Glomerular visceral epithelial cell (primary cell): ENCODE results near the gene FLACC1.

ENCODE experiments used
- DNase-seq: peaks from one replicate; pipeline ENCODE4 v3.0.0-alpha.2; 2016; ENCODE audit errors: extremely low spot score

Gene FLACC1

DNA sequence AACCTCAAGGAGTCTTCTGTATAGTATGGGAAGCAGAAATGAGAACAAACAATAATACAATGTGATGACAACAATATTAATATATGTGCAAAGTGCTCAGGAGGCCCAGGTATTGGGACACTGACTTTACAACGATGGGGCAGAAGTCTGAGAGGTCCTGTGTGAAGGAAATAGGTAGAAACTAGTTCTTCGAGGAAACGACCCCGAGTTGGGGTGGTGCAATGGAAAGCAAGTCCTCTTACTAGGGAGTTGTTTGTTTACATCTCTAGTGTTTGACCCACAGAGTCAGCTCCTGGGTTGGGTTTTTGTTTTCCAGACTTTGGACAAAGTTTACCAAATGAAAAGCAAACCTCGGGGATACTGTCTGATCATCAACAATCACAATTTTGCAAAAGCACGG lies 80.6 kb downstream of the FLACC1 start:
- no peak for DNase-seq

DNA sequence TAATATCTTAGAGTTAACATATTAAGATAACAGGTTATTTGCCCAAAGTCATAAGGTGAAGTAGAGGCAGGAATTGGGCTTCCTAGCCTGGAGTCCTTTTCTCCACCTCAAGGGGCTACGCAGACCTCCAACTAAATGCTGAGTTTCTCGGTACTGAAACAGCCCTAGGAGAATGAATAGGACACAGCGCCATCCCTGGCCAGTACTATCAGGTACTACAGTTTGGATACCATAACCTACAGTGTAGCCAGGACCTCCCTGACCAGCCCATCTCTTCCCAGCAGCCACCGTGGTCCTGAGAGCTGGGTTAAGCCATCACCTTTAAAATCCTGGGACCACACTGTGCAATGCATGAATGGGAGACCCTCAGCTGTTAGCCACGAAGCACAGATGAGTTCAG lies 81.2 kb downstream of the FLACC1 start:
- no peak for DNase-seq

DNA sequence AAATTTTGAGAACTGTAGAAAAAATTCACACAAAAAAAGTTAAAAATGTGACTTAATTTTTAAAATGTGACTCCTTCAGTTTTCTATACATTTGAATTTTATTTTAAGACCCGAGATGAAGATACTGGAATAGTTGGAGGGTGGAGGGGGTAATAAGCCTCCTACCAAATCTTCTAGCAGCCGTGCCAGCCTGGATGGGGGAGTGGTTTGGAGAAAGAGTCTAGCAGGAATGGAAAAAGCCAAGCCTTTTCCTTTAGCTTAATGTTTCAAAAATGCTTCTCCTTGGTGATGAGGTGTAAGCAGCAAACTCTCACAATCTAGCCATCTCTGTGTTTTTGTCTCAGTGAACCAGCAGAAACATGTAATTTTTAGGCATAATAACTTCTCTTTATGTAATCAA lies 82.1 kb downstream of the FLACC1 start:
- DNase-seq: no peak

DNA sequence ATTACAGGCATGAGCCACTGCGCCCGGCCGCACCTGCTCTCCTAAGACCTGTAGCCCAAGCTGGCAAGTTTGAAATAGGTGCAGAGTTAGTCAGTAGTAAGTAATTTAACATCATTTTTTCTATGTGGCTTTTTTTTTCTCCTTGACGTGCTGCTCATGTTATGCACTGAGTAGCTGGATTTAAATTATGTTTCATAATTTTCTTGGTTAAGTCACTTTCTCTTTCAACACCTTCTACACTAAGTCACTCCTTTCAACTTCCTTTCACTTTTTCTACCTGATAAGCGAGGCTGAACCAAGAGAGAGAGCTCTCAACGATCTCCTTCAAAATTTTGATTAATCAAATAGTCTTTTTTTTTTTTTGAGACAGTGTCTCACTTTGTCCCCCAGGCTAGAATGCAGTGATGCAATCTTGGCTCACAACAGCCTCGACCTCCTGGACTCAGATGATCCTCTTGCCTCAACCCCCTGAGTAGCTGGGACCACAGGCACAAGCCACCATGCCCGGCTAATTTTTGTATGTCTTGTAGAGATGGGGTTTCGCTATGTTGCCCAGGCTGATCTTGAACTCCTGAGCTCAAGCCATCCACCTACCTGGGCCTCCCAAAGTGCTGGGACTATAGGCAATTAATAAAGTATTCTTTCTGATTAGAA lies 83.7 kb downstream of the FLACC1 start:
- no peak for DNase-seq

DNA sequence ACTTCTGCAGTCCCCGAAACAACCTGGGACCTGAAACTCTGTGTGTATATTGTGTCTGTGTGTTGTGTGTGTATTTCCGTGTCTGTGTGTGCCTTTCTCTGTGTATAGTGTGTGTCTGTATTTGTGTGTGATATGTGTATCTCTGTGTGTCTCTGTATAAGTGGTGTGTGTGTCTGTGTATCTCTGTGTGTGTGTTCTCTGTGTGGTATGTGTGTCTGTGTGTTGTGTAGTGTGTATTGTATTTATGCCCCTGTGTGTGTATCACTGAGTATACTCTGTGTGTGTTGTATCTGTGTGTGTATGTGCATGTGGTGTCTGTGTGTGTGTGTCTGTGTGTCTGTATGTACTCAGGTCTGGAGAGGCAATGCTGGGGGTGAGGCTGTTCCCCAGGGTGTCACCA lies 85.2 kb downstream of the FLACC1 start:
- no peak for DNase-seq

DNA sequence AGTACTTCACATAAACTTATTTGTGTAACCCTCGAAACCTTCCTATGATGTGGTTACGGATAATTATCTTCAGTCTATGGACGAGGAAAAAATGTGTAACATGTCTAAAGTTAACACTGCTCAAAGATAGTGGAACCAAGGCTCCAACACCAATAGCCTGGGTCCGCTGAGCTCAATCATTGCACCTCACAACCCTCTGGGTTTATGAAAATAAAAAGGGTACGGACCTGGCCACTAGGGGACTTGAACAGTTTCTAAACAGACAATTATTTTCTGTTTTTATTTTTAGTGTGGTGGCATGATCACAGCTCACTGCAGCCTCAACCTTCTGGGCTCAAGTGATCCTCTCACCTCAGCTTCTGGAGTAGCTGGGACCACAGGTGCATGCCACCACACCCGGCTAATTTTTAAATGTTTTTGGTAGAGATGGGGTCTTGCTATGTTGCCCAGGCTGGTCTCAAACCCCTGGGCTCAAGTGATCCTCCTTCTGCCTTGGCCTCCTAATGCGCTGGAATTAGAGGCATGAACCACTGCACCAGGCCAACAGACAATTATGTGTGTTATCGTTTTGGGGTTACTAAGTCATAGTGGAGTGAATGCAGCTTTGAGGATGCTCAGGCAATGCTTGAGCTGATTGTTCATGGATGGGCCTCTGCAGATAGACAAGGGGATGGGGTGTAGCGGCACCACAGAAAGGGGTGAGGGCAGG lies 86.7 kb downstream of the FLACC1 start:
- DNase-seq: no peak

DNA sequence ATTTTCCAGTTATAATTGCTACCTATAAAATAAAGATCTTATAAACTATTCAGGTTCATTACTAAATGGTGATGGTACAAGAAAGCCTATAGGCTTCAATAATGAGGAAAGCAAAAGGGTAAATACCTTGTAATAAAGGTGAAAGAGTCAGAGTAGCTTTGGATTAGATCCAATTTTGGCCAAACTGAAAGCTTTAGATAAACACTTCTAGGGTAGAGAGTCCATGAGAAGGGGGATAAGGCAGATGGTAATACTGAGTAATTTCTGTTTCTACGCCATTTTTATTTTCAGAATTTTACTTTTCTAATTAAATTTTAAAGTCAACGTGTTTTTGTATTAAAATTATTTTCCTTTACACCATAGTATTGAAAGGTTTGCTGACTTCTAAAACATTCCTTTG lies 87.4 kb downstream of the FLACC1 start:
- no peak for DNase-seq

DNA sequence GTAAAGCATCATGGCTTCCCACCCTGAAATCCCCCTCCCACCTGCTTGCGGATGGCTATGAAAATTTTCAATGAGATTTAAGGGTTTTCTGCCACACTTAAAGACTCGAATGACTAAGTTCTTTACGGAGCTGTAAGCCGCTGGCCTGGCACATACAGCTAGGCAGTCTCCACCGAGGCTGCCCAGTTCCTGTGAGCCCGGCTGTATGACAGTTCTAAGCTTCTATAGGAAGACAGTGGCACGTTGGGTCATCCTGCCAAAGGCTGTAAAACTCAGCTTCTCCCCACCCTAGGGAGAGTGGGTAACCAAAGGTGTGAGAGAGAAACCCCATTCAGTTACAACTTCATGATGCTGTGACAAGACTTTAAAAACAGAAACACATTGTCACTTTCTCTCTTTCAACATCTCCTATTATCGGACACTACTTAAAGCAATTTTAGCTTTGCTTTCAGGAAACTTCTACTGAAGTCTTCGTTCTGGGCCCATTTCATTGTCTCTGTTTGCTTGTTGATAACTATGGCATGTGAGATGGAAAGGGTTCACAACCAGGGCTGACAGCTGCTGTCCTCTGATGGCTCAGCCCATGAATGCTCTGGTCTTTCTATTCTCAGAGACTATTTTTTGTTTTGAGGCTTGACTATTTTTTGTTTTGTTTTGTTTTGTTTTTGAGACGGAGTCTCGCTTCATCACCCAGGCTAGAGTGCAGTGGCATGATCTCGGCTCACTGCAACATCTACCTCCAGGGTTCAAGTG lies 89.7 kb downstream of the FLACC1 start:
- no peak for DNase-seq

DNA sequence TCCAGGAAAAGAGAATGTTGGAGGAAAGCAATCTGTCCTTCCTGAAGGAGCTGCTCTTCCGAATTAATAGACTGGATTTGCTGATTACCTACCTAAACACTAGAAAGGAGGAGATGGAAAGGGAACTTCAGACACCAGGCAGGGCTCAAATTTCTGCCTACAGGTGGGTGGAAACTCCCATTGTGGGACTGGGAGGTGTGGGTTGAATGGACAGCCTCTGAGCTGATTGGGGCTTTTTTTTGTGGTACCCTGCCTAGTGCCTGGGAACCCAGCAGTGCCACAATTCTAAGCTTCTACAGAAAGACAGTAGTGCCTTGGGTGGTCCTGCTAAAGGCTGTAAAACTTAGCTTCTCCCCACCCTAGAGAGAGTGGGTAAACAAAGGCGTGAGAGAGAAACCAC lies 90.5 kb downstream of the FLACC1 start:
- DNase-seq: no peak

DNA sequence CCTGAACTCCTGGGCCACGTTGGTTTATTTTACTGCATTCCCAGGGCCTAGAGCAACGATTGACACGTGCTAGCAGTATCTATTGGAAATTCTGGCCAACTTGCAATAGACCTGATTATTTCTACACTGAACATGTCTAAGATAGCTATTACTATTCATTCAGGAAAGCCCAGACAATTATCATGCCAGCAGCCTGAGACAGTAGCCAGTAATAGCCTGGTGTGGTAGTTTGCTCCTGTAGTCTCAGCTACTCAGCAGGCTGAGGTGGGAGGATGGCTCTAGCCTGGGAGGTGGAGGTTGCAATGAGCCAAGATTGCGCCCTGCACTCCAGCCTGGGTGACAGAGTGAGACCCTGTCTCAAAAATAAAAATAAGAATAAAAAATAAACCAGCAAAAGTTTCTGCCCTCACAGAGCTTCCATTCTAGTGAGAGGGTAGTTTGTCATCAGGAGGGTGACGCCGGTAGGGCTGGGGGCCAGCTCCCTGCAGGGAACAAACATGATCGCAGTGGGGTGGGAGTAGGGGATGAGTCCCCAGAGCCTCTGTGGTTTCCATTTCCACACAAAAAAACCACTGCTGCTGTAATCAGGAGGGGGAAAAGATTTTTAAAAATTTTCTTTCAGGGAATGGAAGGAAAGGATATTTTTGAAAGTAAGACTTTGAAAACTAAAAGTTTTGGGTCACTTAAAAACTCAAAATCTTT lies 92.5 kb downstream of the FLACC1 start:
- no peak for DNase-seq

DNA sequence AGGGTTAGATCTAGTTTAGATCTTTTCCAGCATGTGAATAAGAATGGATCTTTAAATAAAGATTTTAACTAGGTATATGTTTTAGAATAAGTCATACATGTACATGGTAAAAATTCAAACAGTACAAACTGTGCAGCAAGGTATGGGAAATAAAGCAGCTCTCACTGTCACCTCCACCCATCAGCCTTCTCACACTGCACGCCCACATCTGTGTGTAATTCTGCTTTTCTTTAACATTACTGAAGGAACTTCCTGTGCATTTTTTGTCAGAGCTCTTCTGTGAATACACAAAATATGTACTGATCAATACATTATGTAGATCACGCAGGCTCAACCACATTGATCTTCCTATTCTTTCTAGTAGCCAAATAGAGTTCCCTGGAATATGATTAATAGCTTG lies 93.4 kb downstream of the FLACC1 start:
- no peak for DNase-seq

DNA sequence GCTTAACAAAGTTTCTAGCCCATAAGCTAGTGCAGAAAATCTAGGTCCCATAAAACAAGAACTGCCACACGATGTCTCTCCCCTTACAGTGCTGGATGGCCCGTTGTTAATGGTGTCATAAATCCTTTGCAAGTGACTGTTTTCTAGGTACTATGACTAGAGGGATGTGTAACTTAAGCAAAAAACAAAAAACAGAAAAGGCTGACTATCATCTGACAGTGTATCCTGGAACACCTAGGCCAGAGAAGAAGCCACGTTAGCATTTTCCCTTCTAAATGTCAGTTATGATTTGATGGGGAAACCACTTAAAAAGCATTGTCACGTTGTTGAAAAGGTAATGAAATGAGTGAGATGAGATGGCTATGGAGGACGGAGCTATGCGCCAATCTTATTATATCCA lies 94.4 kb downstream of the FLACC1 start:
- no peak for DNase-seq

DNA sequence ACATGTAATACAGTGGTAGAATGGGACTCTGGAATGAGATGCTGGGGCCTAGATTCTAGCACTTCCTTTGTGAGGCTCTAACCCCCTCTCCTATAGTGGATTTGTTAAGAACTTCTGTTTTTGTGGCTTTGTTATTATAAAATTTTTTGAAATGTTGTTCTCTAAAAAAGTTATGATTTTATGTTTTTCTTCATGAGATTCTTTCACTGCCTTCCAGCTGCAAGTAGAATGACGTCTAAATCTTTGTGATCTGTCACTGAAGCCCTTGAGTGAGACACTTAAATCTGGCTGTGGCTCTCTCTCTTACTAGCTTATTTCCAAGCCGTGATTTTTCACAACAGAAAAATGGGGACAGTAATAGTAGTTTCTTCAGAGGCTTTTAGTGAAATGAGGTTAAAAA lies 95.2 kb downstream of the FLACC1 start:
- DNase-seq: no peak

DNA sequence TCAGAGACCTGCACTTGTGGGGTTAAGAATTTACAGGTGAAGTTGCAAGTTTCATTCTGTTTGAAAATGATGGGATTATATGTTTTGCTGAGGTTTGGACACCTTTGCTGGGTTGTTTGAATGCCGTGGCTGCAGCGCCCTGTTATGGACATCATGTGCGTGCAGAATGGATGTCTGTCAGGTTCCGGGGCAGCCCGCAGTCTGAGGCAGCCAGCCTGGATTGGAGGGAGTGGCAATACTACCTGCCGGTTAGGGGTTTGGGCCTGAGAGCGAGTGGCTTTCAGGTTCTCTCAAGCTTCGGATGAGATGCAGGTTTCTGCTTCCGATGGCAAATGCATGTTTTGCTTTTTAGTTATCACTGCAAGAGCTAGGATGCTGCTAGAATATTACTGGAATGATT lies 95.7 kb downstream of the FLACC1 start:
- DNase-seq: no peak

DNA sequence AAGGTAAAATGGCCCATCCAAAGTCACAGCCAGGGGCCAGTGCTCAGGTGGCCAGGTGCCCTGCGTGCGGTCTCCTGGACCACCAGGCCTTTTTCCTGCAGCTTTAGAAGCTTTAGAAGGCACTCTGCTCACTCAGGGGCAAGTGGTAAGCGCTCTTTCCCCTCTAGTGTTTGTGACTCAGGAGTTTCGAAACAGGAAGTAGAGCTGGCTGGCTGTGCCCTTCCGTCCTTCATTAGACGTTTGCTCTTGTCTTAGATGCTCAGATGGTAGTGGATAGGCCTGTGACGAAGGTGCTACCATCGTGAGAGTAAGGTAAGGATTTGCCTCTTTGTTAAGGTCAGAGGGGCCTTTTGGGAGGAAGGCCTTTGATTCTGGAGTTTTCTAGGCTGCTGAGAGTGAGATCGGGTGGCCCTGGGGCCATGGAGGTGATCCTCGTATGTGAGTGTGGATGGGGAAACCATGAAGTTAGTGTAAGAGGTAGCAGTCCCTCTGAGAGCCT lies 96.8 kb downstream of the FLACC1 start, which contains the start of gene CASP8:
Gene CASP8, plus strand, starts transcription at position 235 of the 499 bp plus-strand sequence. CDS start 5,951 bp downstream, outside the sequence.
- DNase-seq: peak; percentile 51

DNA sequence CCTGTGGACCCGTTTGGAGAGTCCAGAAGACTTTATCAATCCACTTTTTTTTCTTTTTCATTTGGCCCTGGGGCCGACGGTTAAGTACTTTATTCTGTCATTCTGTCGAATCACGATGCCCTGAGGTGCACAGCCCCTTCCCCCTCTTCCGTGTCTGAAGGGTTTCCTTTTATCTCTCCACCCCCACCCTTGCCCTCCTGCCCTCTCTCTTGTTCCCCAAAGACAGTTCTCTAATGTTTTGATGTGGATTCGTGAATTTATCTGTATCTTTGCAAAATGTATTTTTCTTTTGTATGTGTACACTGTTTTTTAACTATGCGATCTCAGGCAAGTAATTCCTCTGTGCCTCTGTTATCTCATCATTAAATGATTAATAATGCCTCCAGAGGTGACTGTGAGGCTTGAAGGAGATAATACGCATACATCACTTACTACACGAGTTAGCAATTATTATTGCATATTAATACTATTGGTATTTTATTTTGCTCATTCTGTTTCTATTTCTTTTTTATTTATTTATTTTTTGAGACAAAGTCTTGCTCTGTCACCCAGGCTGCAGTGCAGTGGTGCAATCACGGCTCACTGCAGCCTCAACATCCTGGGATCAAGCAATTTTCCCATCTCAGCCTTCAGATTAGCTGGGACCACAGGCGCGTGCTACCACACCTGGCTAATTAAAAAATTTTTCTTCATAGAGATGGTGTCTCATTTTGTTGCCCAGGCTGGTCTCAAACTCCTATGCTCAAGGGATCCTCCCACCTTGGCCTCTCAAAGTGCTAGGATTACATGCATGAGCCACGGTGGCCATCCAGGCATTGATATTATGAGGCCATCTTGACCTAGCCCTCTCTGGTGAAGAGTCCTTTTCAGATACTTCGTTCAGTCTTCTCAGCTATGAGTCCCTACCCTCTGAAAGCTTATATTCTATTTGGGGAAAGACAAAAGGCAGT lies 98.2 kb downstream of the FLACC1 start:
- DNase-seq: no peak

DNA sequence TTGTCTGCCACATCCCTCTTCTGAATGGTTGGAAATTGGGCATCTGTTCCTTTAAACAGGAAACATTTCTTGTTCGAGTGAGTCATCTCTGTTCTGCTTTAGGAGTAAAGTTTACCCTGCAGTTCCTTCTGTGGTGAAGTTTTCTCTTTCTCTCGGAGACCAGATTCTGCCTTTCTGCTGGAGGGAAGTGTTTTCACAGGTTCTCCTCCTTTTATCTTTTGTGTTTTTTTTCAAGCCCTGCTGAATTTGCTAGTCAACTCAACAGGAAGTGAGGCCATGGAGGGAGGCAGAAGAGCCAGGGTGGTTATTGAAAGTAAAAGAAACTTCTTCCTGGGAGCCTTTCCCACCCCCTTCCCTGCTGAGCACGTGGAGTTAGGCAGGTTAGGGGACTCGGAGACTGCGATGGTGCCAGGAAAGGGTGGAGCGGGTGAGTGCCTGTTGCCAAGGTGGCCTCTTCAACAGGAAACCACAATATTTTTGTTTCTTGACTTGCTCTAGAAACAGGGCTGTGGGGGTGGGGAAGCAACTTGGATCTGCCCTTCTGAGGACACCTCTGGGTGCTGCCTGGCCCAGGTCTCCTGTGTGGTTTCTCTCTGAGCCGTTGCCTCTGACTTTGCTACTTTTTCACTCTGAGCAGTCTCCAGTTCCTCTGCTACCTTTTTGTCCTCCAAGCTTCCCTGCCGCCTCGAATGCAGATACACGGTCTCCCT lies 99.0 kb downstream of the FLACC1 start:
- peak; percentile 96 for DNase-seq

DNA sequence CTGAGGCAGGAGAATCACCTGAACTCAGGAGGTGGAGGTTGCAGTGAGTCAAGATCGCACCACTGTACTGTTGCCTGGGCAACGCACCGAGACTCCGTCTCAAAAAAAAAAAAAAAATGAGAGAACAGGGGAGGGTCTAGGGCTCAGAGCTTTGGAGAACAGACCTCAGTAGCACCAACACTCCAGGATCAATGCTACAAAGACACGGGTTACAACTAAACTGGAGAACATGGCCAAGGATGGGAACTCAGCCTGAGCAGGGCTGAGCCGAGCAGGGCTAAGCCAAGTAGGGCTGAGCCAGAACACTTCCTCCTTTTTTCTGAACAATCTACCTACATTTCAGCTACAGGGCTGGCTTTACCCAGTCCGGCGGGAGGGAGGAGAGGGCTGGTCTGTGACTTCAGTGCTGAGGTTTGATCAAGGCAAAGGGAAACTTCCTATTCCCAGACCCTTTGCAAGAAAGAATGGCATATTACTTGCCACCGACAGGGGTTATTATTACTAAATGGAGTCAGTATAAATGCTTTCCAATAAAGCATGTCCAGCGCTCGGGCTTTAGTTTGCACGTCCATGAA lies 99.7 kb downstream of the FLACC1 start:
- no peak for DNase-seq

DNA sequence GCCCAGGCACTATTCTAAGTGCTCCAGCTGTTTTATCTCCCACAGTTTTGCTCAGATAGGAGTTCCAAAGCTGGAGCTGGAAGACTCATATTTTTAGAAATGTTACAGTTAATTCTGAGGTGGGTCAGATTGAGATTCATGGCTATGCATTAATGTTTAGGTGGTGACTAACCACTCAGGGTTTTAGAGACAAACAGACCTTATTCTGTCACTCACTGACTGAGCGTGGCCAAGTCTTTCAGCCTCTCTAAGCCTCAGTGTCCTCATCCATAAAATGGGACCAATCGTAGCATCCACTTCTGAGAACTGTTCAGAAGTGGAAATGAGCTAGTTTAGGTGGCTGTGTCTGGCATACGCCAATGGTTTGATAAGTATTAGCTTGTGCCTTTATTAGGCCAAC lies 101.1 kb downstream of the FLACC1 start:
- no peak for DNase-seq
